Smooth muscle cell (in vitro differentiated cells): ENCODE results near the gene ITGAD. TPM values are rescaled to one million over a fixed set of nuclear protein-coding genes. Genes with fewer than 3 reads are reported as not detected.

ENCODE experiments used
- DNase-seq: peaks from one replicate; lab custom pipeline; 2025; ENCODE audit not compliant: unreplicated experiment; lab: John Stamatoyannopoulos, UW
- H2AFZ ChIP-seq: fragments of 200-600 bp; sonication (generic); 2 replicates; pipeline ENCODE4 v1.6.0; 2016; ENCODE audit warnings: antibody characterized with exemption, low read depth, mild to moderate bottlenecking
- H3F3A ChIP-seq: fragments of 200-600 bp; sonication (generic); 2 replicates; pipeline ENCODE4 v1.6.0; 2017; ENCODE audit warnings: antibody characterized with exemption, low read depth
- H3K27ac ChIP-seq: fragments of 200-600 bp; sonication (generic); 2 replicates; pipeline ENCODE4 v1.5.1; 2016; ENCODE audit warnings: low read depth, mild to moderate bottlenecking
- H3K27me3 ChIP-seq: fragments of 200-600 bp; sonication (generic); 2 replicates; pipeline ENCODE4 v1.6.1; 2016; ENCODE audit warnings: low read depth, mild to moderate bottlenecking
- H3K36me3 ChIP-seq: fragments of 200-600 bp; sonication (generic); 2 replicates; pipeline ENCODE4 v1.5.1; 2016; ENCODE audit warnings: low read depth
- H3K4me1 ChIP-seq: fragments of 200-600 bp; sonication (generic); 2 replicates; pipeline ENCODE4 v1.5.1; 2016; ENCODE audit warnings: low read depth
- H3K4me2 ChIP-seq: fragments of 200-600 bp; sonication (generic); 2 replicates; pipeline ENCODE4 v1.6.0; 2016; ENCODE audit warnings: mild to moderate bottlenecking
- H3K4me3 ChIP-seq: fragments of 200-600 bp; sonication (generic); 2 replicates; pipeline ENCODE4 v1.5.1; 2016; ENCODE audit warnings: mild to moderate bottlenecking
- H3K79me2 ChIP-seq: fragments of 200-600 bp; sonication (generic); 2 replicates; pipeline ENCODE4 v1.6.0; 2016; ENCODE audit warnings: low read depth, mild to moderate bottlenecking
- H3K9ac ChIP-seq: fragments of 200-600 bp; sonication (generic); 2 replicates; pipeline ENCODE4 v1.6.0; 2016; ENCODE audit warnings: low read depth
- H3K9me3 ChIP-seq: fragments of 200-600 bp; sonication (generic); replicated peaks from 2 replicates; pipeline ENCODE4 v1.5.1; 2016; ENCODE audit warnings: low read depth
- H4K20me1 ChIP-seq: fragments of 200-600 bp; sonication (generic); 2 replicates; pipeline ENCODE4 v1.6.0; 2016; ENCODE audit warnings: low read depth
- WGBS: methylation state at CpG from one replicate; pipeline ENCODE4 v1.1.7; 2016; ENCODE audit warnings: low lambda C conversion rate; 5-methylcytosine and 5-hydroxymethylcytosine counted together
- polyA plus RNA-seq: library from polyadenylated mRNA; unstranded; fragments of >200 nt; fragmentation: Nextera tagmentation; extraction: Ambion mirVana; gene quantifications from 2 replicates; pipeline ENCODE4 v1.2.1, GENCODE V29; 2016
- total RNA-seq: library from RNA; depleted of rRNA; stranded (reverse); fragments of >200 nt; gene quantifications from 2 replicates; pipeline ENCODE4 v1.2.3, GENCODE V29; 2014
- TF ChIP-seq, protein P1 (sequence below): fragments of 200-600 bp; sonication (generic); IDR thresholded peaks from 2 replicates; pipeline ENCODE4 v1.5.1; 2017; ENCODE audit warnings: borderline replicate concordance, mild to moderate bottlenecking, antibody characterized with exemption; ENCODE audit not compliant: insufficient read depth, poor library complexity, severe bottlenecking

The ITGAD gene
- total and polyA plus RNA-seq, 2 experiments from 2014 or later = not detected

DNA sequence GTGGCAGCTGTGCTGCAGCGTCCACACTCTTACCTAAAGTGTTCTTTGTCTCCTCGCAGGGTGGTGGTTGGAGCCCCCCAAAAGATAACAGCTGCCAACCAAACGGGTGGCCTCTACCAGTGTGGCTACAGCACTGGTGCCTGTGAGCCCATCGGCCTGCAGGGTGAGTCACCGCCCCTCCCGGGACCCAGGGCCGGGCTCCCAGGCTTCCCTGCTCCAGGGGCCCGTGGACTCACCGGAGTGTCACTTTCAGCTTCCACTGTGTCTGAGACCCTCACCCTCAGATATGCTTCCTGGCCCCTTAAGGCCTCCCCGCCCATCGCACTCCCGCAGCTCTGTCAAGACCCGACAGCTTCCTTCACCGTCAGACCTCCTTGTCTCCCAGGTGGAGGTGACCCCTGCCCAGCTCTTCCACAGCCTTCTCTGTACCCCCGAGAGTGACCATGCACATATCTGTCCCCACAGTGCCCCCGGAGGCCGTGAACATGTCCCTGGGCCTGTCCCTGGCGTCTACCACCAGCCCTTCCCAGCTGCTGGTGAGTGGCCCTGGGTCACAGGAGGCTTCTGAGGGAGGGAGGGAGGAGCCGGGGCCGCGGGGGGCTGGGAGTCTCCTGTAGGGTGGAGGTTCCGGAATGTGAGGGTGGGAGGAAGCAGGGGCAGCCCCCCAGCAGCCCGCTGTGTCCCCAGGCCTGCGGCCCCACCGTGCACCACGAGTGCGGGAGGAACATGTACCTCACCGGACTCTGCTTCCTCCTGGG, 36.4 kb upstream of the ITGAD start:
- no peak overlapping the region for H3K4me2 ChIP-seq
- no peaks in the 10 kb centered on the region for H3K36me3 ChIP-seq
- TF ChIP-seq, protein P1, sequence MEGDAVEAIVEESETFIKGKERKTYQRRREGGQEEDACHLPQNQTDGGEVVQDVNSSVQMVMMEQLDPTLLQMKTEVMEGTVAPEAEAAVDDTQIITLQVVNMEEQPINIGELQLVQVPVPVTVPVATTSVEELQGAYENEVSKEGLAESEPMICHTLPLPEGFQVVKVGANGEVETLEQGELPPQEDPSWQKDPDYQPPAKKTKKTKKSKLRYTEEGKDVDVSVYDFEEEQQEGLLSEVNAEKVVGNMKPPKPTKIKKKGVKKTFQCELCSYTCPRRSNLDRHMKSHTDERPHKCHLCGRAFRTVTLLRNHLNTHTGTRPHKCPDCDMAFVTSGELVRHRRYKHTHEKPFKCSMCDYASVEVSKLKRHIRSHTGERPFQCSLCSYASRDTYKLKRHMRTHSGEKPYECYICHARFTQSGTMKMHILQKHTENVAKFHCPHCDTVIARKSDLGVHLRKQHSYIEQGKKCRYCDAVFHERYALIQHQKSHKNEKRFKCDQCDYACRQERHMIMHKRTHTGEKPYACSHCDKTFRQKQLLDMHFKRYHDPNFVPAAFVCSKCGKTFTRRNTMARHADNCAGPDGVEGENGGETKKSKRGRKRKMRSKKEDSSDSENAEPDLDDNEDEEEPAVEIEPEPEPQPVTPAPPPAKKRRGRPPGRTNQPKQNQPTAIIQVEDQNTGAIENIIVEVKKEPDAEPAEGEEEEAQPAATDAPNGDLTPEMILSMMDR = no peak
- no peaks in the 10 kb centered on the region for H4K20me1 ChIP-seq
- H3K4me3 ChIP-seq = no peak overlapping the region
- no peaks in the 10 kb centered on the region for H3K9me3 ChIP-seq
- no peak overlapping the region for H2AFZ ChIP-seq
- DNase-seq = no peak
- H3K9ac ChIP-seq = no peak overlapping the region
- no peaks in the 10 kb centered on the region for H3K79me2 ChIP-seq
- WGBS = 83% methylated on average over 27 of the region's 28 CpGs
- no peaks in the 10 kb centered on the region for H3K27me3 ChIP-seq
- H3F3A ChIP-seq = no peaks in the 10 kb centered on the region
- no peak overlapping the region for H3K27ac ChIP-seq
- H3K4me1 ChIP-seq = no peaks in the 10 kb centered on the region

DNA sequence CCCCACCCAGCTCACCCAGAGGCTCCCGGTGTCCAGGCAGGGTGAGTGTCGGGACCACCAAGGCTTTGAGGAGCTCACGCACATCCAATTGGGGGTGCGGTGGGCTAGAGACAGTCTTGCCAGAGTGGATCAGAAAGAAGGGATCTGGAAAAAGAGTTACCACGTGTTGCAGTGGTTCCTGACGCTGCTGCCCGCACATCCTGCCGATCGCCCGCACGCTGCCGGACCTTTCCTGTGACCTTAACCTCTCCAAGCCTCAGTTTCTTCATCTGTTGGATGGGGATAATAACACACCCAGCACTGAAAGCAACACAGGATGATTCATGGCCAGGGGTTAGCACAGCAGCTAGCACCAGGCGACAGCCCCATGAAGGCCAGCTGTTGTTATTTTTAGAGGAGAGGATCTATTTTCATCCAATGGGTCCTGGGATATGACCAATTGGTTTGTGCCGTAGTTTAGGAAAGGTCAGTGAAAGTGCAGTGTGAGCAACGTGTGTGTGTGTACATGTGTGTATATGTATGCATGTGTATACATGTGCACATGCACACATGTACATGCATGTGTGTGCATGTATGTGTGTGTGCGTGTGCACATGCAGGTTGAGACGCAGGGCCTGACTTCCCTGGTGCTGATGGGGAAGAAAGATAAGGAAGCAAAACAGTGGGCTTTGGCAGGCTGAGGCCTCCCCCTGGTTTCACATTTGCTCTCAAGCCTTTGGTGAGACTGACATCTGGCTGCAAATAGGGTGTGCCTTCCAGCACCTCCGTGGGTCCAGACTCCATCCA, 35.6 kb upstream of the ITGAD start:
- Histone ChIP-seq H4K20me1 (no peaks in the 10 kb centered on the region), H3K4me3 (no peak overlapping the region), H3K79me2 (no peaks in the 10 kb centered on the region), H3K36me3 (no peaks in the 10 kb centered on the region), H3K4me2 (no peak overlapping the region), H3K4me1 (no peaks in the 10 kb centered on the region), H3K27ac (no peak overlapping the region), H3K27me3 (no peaks in the 10 kb centered on the region), H3K9ac (no peak overlapping the region), H3K9me3 (no peaks in the 10 kb centered on the region), H3F3A (no peaks in the 10 kb centered on the region), H2AFZ (no peak overlapping the region)
- TF ChIP-seq, protein P1 = no peak
- WGBS = 89% methylated on average over 18 of the region's 18 CpGs
- DNase-seq = no peak

DNA sequence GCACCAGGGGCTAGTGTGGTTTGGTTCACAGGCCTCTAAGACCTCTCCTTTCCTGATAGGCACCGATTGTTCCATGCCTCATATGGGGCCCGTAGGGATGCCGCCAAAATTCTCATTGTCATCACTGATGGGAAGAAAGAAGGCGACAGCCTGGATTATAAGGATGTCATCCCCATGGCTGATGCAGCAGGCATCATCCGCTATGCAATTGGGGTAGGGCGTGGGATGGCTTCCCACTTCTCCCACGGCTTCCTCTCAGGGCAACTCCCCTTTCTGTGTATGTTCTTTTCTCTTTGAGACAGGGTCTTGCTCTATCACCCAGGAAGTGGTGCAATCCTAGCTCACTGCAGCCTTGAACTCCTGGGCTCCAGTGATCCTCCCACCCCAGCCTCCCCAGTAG, 32.9 kb upstream of the ITGAD start:
- H3K79me2 ChIP-seq = no peaks in the 10 kb centered on the region
- no peak overlapping the region for H3K27ac ChIP-seq
- no peak overlapping the region for H2AFZ ChIP-seq
- no peak overlapping the region for H3K4me3 ChIP-seq
- no peak for DNase-seq
- no peaks in the 10 kb centered on the region for H3K27me3 ChIP-seq
- no peaks in the 10 kb centered on the region for H3K36me3 ChIP-seq
- H3K4me2 ChIP-seq = no peak overlapping the region
- no peaks in the 10 kb centered on the region for H3F3A ChIP-seq
- no peak overlapping the region for H3K9ac ChIP-seq
- TF ChIP-seq, protein P1 = no peak
- H3K9me3 ChIP-seq = no peaks in the 10 kb centered on the region
- no peaks in the 10 kb centered on the region for H3K4me1 ChIP-seq
- H4K20me1 ChIP-seq = no peaks in the 10 kb centered on the region
- WGBS = 89% methylated on average over 7 of the region's 7 CpGs
